Nephron progenitor cell (in vitro differentiated cells): ENCODE measurements around the gene FOSB.

Experiments
- DNase-seq: peaks from one replicate; pipeline ENCODE4 v3.0.0; 2021
- H3K27ac Mint-ChIP-seq: 2 replicates; pipeline ENCODE4 v1.8.0; 2021; ENCODE audit warnings: mild to moderate bottlenecking, moderate library complexity, mixed read lengths
- H3K27me3 Mint-ChIP-seq: 2 replicates; pipeline ENCODE4 v1.8.0; 2021; ENCODE audit warnings: mild to moderate bottlenecking, low read depth, mixed read lengths; ENCODE audit not compliant: poor library complexity
- H3K36me3 Mint-ChIP-seq: 2 replicates; pipeline ENCODE4 v1.8.0; 2021; ENCODE audit warnings: low read depth, mixed read lengths
- H3K4me1 Mint-ChIP-seq: 2 replicates; pipeline ENCODE4 v1.8.0; 2021; ENCODE audit warnings: mixed read lengths
- H3K4me3 Mint-ChIP-seq: 2 replicates; pipeline ENCODE4 v1.8.0; 2021; ENCODE audit warnings: mild to moderate bottlenecking, moderate library complexity, mixed read lengths
- H3K9me3 Mint-ChIP-seq: 2 replicates; pipeline ENCODE4 v1.8.0; 2021; ENCODE audit warnings: mild to moderate bottlenecking, moderate library complexity, mixed read lengths
- CTCF ChIP-seq: fragments of 200-600 bp; sonication (generic); IDR thresholded peaks from 2 replicates; pipeline ENCODE4 v1.5.0; 2021; ENCODE audit warnings: antibody characterized with exemption

FOSB gene

DNA sequence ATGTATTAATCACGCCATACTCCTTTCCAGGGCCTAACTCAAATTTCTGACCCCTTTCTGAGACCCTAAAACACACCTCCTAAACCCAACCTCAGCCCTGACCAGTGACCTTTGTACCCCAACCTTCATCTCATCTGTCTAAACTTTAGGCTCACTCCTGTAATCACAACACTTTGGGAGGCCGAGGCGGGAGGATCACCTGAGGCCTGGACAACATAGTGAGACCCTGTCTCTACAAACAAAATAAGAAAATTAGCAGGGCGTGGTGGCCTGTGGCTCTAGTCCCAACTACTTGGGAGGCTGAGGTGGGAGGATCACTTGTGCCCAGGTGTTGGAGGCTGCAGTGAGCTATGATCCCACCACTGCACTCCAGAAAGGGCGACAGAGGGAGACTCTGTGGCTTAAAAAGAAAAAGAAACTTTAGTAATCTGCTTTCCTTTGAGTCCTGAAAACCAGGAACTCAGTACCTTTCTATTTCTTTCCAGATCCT is 24.4 kb downstream of the FOSB start:
- no peak for TF ChIP-seq CTCF
- no peak for DNase-seq
- Mint-ChIP-seq H3K4me3 (peak overlapping the region; percentile 86), H3K36me3 (peaks cover 4% of the 10 kb centered on the region), H3K27ac (peak overlapping the region; percentile 20), H3K27me3 (peaks cover 25% of the 10 kb centered on the region), H3K9me3 (no peaks in the 10 kb centered on the region), H3K4me1 (peaks cover 32% of the 10 kb centered on the region)

- TF ChIP-seq CTCF, result no peak
- H3K4me3 Mint-ChIP-seq, result peak overlapping the region; percentile 86
- peak overlapping the region; percentile 20 for H3K27ac Mint-ChIP-seq
- peaks cover 4% of the 10 kb centered on the region for H3K36me3 Mint-ChIP-seq
- peak; percentile 61 for DNase-seq
- H3K4me1 Mint-ChIP-seq, result peaks cover 39% of the 10 kb centered on the region
- no peaks in the 10 kb centered on the region for H3K9me3 Mint-ChIP-seq
- peaks cover 31% of the 10 kb centered on the region for H3K27me3 Mint-ChIP-seq
These were observed 25.1 kb downstream of the FOSB start for GRCh38 chr19:45492627-45493470.

GRCh38 chr19:45494261-45494916 is 26.6 kb downstream of the FOSB start:
- H3K4me1 Mint-ChIP-seq, result peaks cover 47% of the 10 kb centered on the region
- no peaks in the 10 kb centered on the region for H3K9me3 Mint-ChIP-seq
- H3K27ac Mint-ChIP-seq, result no peak overlapping the region
- H3K27me3 Mint-ChIP-seq, result peaks cover 44% of the 10 kb centered on the region
- no peak for DNase-seq
- peaks cover 4% of the 10 kb centered on the region for H3K36me3 Mint-ChIP-seq
- no peak for TF ChIP-seq CTCF
- peak overlapping the region; percentile 54 for H3K4me3 Mint-ChIP-seq

- no peak for TF ChIP-seq CTCF
- H3K27me3 Mint-ChIP-seq, result peaks cover 52% of the 10 kb centered on the region
- DNase-seq, result no peak
- peak overlapping the region; percentile 82 for H3K4me3 Mint-ChIP-seq
- H3K36me3 Mint-ChIP-seq, result peaks cover 4% of the 10 kb centered on the region
- peaks cover 51% of the 10 kb centered on the region for H3K4me1 Mint-ChIP-seq
- no peak overlapping the region for H3K27ac Mint-ChIP-seq
- H3K9me3 Mint-ChIP-seq, result no peaks in the 10 kb centered on the region
These were observed 27.4 kb downstream of the FOSB start for GRCh38 chr19:45495178-45495577.

GRCh38 chr19:45496349-45496953 is 28.7 kb downstream of the FOSB start:
- Mint-ChIP-seq H3K4me3 (peak overlapping the region; percentile 82), H3K36me3 (peaks cover 4% of the 10 kb centered on the region), H3K9me3 (no peaks in the 10 kb centered on the region), H3K27me3 (peaks cover 64% of the 10 kb centered on the region), H3K27ac (no peak overlapping the region), H3K4me1 (peaks cover 51% of the 10 kb centered on the region)
- TF ChIP-seq CTCF, result no peak
- peak; percentile 89 for DNase-seq
